GM12872 (cell line): ENCODE results near the gene EFCAB8.
A peak's percentile ranks its signal among the peaks of the same experiment; 100 is the strongest.

ENCODE experiments used
- TF ChIP-seq, protein P1 (sequence below): IDR thresholded peaks from 3 replicates; pipeline ENCODE4 v1.5.1; 2011; ENCODE audit warnings: low read depth, mild to moderate bottlenecking, low read length, moderate library complexity; ENCODE audit not compliant: insufficient read depth

EFCAB8 gene

DNA sequence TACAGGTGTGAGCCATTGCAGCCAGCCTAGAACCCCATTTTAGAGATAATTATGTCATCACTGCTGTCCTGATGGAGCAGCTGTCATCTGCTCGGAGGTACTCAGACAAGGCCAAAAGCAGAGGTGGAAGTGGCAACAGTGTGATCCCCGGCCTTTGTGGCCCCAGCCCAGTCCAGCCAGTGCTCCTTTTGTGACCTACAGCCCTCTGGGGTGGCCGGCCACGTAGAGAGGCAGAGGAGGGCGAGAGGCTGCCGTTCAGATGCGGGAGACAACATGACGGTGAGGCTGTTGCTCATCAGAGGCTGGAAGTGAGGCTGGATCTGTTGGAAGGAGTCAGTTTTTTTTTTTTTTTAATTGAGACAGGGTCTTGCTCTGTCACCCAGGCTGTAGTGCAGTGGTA lies 32.8 kb downstream of the EFCAB8 start:
- TF ChIP-seq, protein P1, sequence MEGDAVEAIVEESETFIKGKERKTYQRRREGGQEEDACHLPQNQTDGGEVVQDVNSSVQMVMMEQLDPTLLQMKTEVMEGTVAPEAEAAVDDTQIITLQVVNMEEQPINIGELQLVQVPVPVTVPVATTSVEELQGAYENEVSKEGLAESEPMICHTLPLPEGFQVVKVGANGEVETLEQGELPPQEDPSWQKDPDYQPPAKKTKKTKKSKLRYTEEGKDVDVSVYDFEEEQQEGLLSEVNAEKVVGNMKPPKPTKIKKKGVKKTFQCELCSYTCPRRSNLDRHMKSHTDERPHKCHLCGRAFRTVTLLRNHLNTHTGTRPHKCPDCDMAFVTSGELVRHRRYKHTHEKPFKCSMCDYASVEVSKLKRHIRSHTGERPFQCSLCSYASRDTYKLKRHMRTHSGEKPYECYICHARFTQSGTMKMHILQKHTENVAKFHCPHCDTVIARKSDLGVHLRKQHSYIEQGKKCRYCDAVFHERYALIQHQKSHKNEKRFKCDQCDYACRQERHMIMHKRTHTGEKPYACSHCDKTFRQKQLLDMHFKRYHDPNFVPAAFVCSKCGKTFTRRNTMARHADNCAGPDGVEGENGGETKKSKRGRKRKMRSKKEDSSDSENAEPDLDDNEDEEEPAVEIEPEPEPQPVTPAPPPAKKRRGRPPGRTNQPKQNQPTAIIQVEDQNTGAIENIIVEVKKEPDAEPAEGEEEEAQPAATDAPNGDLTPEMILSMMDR, result no peak

DNA sequence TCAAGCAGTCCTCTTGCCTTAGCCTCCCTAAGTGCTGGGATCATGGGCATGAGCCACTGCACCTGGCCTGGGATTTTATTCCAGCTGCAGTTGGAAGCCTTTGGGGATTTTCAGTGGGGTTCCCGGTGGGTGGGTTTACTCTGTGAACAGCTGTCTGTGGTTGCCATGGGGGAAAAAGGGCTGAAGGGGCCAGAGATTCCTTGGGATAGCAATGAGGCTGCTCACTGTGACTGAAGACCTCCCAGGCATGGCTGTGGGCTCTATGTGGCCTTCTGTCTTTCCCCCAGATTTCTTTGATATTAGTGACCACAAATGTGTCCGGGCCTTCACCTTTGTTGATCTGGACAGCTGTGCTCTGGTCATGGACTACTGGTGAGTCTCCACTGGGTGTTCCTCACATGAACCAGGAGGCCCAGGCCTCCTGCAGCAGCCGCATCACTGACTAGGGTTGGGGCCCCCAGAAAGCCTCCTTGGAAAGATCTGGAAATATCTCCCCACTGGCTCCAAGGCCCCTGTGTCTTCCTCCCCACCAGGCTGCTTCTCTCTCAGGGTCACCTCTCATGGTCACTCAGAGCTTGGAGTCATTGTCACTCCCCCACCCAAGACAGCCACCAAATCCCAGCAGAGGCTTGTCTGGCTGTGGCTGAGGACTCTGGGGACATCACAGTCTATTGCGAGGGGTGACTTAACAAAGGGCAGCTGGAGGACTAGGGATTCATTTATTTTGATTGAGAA lies 33.4 kb downstream of the EFCAB8 start:
- TF ChIP-seq, protein P1, result no peak

DNA sequence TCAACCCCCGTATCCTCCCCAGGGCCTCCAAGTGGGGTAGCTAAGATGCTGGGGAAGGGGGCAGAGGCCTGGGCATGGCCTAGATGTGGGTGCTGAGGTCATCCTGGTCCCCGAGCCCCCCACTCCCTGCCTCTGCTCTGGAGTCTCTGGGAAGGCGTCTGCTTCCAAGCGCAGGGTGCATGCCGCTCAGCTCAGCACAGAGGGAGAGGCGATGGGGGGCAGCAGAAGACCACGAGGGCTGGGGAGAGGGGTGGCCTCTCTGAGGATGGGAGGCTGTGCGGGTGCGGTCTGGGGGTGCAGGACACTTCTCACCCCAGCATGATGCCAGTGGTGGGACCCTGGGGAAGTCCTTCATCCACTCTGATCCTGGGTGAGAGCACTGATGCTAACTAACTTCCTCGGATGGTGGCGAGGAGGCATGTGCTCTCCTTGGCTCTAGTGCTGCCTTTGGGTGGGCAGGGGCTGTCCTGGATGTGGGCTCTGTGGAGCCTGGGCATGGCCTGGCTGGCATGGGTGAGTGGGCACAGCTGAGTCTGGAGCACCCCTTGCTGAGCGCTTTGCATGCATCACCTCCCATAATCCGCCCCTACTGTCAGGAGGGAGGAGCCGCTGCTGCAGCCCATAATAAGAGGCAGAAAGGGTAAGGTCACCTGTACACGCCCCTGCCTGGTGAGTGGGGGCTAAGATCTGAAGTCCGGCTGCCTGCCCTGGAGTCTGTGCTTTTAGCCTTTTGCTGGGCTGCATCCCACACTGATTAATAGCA lies 34.7 kb downstream of the EFCAB8 start:
- TF ChIP-seq, protein P1, result no peak

DNA sequence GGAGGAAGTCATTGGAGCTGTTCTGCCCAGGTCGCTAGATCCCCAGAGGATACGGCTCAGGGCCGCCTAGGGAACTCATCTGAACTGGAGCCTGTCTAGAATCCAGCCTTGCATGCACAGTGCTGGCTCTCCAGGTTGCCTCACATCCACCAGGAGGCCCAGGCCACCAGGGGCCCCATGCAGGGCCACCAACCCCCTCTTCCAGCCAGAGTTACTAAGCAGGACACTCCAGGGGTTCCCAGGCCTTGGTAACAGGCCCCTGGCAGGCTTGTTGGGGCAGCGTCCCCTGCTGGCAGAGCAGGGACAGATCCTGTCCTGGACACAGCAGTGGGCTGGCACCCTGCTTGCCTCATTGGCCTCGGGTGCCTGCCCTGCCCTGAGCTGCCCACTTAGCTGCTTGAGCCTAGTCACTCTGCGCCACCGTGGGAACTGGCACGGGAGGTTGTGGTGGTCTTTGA lies 35.3 kb downstream of the EFCAB8 start:
- TF ChIP-seq, protein P1, result peak; percentile 62

DNA sequence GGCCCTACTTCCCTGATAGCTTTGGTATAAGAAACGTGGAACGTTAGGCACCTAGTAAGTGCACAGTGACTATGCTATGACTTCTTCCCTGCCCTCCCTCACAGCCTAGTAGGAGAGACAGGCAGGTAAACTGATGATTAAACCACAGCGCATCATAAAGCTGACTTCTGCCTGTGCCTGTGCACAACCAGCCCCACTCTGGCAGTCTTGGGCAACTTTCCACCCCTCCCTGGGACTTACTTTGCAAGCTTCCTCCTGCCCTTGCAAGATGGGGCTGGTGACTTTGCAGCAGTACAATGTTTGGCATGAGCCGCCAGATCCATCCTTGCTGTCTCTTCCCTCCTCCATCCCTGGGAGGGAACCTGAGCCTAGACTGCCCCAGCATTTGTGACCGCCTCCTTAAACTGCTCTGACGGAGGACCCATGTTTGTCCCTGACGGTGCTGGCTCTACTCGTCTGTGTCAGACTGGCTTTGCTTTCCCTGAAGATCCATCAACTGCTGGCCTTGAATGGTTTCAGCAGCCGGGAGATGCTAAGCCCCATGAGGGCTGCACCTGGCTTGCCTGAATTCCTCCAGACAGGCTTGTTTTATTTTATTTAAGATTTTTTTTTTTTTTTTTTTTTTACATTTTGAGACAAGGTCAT lies 36.1 kb downstream of the EFCAB8 start:
- TF ChIP-seq, protein P1, result no peak

DNA sequence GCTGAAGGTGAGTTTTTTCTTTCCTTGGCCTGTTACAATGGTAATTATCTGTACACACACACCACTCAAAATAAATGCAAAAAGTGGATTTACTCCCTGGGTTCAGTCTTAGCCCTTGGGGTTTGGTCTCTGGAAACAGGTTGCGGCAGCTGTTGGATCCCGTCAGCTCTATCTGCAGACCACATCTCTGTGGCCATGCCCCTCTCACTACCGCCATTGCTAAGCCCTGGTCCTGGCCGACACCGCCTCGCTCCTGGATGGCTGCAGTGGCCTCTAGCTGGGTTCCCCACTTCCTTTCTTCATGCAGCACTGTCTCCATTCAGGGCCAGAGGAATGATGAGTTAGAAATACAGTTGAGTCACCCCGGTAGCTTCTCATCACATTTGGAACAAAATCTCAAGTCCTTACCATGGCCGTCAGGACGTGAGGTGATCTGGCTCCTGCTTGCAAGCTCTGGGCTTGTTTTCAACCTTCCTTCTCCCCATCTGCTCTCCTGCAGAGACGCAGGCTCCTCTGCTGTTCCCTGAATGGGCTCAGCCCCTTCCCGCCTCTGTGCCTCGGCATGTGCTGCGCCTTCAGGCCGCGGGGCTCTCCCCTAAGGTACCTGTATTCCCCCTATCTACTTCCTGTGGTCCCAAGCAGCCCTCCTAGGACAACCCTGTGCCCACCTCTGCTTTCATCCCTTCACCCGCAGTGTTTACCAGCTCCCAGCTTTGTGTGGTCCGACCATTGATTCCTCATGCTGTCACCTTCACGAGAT lies 38.0 kb downstream of the EFCAB8 start:
- TF ChIP-seq, protein P1, result no peak
